GM18520 (cell line): ENCODE measurements around the gene LTBP4.
"Not testable (repeated sequence)": the region's sequence is repeated elsewhere in the genome, so short reads cannot be mapped to it uniquely, and the experiment has no call there.

Experiments used
- ATAC-seq: cut with Tn5 transposase; IDR thresholded peaks from one replicate; pipeline ENCODE4 v1.9.1; 2021; ENCODE audit not compliant: unreplicated experiment

Gene LTBP4

GRCh38 chr19:40611096-40611495 is 9.9 kb downstream of the LTBP4 start:
- no peak for ATAC-seq

- no peak for ATAC-seq
Observed at GRCh38 chr19:40611900-40612698, 10.9 kb downstream of the LTBP4 start.

- ATAC-seq: no peak
Observed at GRCh38 chr19:40612831-40613689, 11.9 kb downstream of the LTBP4 start.

- peak; percentile 25 for ATAC-seq
Observed at GRCh38 chr19:40613690-40614621, 12.8 kb downstream of the LTBP4 start.

GRCh38 chr19:40614622-40615411 is 13.6 kb downstream of the LTBP4 start:
- no peak for ATAC-seq

DNA sequence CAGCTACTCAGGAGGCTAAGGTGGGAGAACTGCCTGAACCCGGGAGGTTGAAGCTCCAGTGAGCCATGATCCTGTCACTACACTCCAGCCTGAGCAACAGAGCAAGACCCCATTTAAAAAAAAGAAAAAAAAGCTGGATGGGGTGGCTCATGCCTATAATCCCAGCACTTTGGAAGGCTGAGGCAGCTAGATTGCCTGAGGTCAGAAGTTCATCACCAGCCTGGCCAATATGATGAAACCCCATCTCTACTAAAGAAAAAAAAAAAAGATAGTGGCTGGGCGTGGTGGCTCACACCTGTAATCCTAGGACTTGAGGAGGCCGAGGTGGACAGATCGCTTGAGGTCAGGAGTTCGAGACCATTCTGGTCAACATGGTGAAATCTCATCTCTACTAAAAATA is 15.0 kb downstream of the LTBP4 start:
- ATAC-seq: no peak

- ATAC-seq: no peak
Observed at GRCh38 chr19:40616941-40617340, 15.8 kb downstream of the LTBP4 start.

GRCh38 chr19:40617961-40618360 is 16.8 kb downstream of the LTBP4 start:
- ATAC-seq: no peak

- no peak for ATAC-seq
Observed at GRCh38 chr19:40619333-40620160, 18.4 kb downstream of the LTBP4 start.

DNA sequence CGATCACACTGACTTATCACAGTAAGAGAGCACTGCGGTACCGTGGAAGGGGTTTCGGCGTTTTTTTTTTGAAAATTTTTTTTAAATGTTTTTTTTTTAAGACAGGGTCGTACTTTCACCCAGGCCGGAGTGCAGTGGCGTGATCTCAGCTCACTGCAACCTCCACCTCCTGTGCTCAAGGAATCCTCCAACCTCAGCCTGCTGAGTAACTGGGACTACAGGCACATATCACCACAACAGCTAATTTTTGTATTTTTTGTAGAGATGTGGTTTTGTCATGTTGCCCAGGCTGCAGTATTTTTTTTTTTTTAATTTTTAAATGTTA is 19.0 kb downstream of the LTBP4 start:
- ATAC-seq: no peak

DNA sequence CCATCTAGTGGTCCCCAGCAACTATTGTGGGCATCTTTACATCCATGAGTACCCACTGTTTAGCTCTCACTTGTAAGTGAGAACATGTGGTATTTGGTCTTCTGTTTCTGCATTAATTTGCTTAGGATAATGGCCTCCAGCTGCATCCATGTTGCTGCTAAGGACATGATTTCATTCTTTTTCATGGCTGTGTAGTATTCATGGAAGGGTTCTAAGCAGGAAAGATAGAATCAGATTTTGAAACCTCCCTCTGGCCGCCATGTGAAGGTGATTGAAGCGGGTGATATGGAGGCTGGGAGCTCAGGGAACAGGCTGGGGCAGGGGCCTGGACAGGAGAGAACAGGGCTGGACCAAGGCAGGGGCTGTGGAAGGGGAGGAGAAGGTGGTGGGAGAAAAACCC is 20.1 kb downstream of the LTBP4 start:
- no peak for ATAC-seq

GRCh38 chr19:40621966-40622772 is 21.0 kb downstream of the LTBP4 start:
- no peak for ATAC-seq

DNA sequence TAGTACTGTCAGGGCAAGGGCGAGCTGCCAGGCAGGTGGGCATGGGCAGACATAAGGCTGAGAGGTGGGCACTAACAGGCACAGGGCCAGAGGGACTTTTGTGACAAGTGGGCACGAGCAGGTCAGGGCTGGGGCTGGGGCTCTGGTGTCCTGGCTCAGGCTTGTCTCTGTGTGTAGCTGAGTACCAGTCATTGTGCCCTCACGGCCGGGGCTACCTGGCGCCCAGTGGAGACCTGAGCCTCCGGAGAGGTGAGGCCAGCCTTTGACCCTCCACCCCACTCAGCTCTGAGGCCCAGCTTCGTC is 21.6 kb downstream of the LTBP4 start:
- ATAC-seq: no peak

DNA sequence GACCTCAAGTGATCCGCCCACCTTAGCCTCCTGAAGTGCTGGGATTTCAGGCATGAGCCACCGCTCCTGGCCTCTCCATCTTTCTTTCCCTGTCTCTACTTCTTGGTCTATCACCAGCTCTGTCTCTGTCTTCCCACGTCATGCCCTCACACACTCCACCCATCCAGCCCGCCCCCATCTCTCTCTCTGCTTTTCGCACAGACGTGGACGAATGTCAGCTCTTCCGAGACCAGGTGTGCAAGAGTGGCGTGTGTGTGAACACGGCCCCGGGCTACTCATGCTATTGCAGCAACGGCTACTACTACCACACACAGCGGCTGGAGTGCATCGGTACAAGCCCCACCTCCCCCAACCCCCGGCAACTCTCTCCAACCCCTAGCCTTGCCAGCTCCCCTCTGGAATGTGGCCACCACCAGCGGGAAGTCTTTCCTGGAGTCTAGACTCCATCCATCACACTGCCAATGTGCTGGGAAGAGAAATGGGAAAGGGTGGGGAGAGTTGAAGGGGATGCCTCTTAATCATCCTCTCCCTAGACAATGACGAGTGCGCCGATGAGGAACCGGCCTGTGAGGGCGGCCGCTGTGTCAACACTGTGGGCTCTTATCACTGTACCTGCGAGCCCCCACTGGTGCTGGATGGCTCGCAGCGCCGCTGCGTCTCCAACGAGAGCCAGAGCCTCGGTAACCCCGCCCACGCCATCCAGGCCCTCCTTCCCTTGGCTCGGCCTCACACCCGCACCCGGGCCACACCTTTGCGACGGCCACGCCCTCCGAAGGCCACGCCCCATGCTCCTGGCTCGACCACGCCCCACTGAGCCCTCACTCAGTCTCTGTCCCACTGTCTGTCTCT is 22.5 kb downstream of the LTBP4 start:
- no peak for ATAC-seq

- not testable (repeated sequence) for ATAC-seq
Observed at GRCh38 chr19:40624369-40625153, 23.4 kb downstream of the LTBP4 start.

DNA sequence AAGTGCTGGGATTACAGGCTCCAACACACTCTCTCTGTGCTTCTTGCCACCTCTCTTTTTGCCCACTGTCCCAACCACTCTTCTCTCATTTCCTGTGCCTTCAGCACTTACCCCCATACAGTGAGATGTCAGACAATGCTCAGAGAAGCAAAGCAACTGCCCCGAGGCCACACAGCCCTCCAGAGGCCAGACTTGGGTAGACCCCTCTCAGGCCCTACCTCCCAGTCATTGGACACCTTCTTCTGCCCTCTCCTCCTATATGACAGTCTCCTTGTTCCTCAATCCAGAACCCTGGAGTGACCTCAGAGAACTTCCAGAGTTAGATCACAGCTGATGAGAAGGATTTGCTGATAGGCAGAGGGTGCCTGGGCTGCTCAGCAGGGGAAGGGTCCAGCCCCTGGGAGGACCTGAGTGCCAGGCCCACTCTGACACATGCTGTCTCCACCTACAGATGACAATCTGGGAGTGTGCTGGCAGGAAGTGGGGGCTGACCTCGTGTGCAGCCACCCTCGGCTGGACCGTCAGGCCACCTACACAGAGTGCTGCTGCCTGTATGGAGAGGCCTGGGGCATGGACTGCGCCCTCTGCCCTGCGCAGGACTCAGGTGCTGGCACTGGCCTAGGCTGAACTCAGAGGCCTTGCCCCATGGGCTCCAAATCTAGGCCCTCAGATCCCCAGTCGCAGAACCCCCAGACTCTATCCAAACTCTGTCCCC is 24.4 kb downstream of the LTBP4 start:
- no peak for ATAC-seq

GRCh38 chr19:40626918-40627317 is 25.7 kb downstream of the LTBP4 start:
- no peak for ATAC-seq
